ENCODE data around the gene DMRTA2.

DNA sequence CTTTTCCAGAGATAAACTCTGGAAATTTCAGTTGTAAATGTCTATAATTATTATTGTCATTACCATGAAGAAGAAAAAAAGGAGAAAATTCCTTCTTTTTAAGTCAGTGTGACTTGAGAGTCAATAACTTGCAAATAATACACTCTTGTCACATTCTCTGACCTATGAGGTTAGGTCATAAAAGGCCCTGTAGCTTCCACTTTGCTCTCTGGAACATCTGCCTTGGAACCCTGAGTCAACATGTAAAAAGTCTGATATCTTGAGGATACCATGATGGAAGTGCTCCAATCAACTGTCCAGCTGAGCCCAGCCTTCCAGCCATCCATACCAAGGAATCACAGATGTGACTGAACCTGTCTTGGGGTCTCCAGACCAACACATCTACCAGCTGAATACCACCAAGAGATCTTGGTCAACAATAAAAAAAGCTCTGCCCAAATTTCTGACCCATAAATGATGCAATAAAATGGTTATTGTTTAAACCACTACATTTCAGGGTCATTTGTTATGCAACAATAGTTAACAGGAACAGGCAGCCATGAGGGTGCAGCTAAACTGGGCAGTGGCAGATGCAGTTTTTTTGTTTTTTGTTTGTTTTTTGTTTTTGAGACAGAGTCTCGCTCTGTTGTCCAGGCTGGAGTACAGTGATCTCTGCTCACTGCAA is 10.3 kb downstream of the DMRTA2 start:
- TF ChIP-seq CTCF (conservative IDR thresholded peaks at IDR 0.05 in 1 of 2, IDR thresholded peaks at IDR 0.05 in 1 of 2; ENCODE audit: low read depth in 1 of 2, low read length in 2 of 2) (no peak), EZH2 (IDR thresholded peaks at IDR 0.05; ENCODE audit: low read length, missing control alignments) (no peak)

Data from fibroblast of lung (primary cell).